Subcutaneous adipose tissue (tissue), 4 donors: ENCODE measurements around the gene HOXB5. TPM values are rescaled to one million over a fixed set of nuclear protein-coding genes. Genes with fewer than 3 reads are reported as not detected.

Source experiments
- total RNA-seq, 4 donors: library from RNA; depleted of rRNA; stranded (reverse); fragments of >200 nt; gene quantifications; one replicate each; pipeline ENCODE4 v1.1.0, GENCODE V29; 2016
- TF ChIP-seq, protein P1 (sequence below): fragments of 450-650 bp; IDR thresholded peaks from one replicate; pipeline ENCODE4 v1.5.1; 2016; ENCODE audit warnings: low read depth, mild to moderate bottlenecking, control low read depth, antibody characterized with exemption, moderate library complexity

Gene HOXB5
- total RNA-seq, 4 donors from 2014 or later: 0.22 to 0.51 (median 0.35) TPM

- TF ChIP-seq, protein P1, sequence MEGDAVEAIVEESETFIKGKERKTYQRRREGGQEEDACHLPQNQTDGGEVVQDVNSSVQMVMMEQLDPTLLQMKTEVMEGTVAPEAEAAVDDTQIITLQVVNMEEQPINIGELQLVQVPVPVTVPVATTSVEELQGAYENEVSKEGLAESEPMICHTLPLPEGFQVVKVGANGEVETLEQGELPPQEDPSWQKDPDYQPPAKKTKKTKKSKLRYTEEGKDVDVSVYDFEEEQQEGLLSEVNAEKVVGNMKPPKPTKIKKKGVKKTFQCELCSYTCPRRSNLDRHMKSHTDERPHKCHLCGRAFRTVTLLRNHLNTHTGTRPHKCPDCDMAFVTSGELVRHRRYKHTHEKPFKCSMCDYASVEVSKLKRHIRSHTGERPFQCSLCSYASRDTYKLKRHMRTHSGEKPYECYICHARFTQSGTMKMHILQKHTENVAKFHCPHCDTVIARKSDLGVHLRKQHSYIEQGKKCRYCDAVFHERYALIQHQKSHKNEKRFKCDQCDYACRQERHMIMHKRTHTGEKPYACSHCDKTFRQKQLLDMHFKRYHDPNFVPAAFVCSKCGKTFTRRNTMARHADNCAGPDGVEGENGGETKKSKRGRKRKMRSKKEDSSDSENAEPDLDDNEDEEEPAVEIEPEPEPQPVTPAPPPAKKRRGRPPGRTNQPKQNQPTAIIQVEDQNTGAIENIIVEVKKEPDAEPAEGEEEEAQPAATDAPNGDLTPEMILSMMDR: no peak
Observed at GRCh38 chr17:48601207-48601538, 7.6 kb upstream of the HOXB5 start.

DNA sequence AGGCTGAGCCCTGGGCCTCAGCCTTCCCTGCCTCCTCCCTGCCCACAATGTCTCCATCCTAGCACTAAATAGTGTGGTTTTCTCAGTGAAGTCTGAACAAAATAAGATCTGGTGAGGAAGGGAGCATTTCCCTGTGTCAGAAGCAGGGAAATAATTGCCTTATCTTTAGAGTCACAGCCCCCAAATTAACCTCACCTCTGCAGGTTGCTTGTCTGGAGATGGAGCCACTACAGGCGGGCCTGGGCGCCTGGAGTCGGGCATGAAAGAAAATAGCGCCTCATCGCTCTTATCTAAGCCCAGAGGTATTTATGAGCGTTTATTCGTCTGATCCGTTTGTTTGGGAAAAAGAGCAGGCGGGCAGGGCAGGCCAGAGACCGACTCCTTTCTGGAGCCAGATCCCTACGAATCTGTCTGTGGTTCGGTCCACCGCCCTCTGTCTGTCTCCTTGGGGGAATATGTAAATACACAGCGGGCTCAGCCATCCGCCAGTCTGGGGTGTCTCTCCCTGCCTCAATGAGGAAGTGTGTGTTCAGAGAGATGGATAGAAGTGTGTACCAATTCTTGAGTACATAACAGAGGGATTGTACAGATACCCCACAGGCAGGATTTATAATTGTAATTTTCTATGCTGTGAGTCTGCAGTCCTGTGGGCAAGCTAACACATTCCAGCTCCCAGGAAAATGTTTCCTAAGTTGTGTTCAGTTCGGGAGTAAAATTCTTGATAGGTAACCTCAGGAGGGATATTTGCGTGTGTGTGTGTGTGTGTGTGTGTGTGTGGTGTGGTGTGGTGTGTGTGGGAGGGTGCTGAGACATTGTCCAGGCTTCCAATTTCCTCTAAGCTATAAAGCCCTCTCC lies 6.9 kb upstream of the HOXB5 start:
- TF ChIP-seq, protein P1: no peak

DNA sequence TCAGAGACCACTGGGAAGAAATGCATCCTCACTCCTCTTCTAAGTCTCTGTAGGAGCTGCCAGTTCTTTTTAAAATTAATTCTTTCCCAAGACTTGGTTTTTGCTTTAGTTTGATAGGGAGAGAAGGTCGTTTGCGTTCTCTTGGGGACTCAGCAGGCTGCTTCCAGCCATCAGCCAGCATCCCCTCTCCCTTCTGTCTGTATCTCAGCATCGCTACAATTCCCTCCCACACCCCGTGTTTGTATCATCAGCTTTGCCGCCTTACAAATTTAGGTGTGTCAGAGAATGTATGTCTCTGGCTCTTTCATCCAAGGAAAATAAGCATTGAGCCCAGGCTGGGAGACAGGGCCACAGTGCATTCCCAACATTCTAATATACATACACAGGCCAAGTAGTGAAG lies 5.8 kb upstream of the HOXB5 start:
- TF ChIP-seq, protein P1: no peak

- TF ChIP-seq, protein P1: no peak
Observed at GRCh38 chr17:48598736-48599135, 5.2 kb upstream of the HOXB5 start.

GRCh38 chr17:48597778-48598631 lies 4.4 kb upstream of the HOXB5 start:
- TF ChIP-seq, protein P1: no peak

DNA sequence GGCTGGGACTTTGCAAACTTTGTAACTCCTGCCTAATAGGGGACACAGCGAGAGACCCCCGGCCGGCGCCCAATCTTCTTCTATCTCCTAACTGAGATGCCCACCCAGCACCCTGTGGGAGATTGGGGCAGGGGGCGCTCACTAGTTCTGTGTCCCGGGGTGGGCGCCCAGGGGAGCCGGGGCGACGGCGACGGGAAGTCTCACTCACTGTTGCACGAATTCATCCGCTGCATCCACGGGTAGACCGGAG lies 3.9 kb upstream of the HOXB5 start:
- TF ChIP-seq, protein P1: no peak

DNA sequence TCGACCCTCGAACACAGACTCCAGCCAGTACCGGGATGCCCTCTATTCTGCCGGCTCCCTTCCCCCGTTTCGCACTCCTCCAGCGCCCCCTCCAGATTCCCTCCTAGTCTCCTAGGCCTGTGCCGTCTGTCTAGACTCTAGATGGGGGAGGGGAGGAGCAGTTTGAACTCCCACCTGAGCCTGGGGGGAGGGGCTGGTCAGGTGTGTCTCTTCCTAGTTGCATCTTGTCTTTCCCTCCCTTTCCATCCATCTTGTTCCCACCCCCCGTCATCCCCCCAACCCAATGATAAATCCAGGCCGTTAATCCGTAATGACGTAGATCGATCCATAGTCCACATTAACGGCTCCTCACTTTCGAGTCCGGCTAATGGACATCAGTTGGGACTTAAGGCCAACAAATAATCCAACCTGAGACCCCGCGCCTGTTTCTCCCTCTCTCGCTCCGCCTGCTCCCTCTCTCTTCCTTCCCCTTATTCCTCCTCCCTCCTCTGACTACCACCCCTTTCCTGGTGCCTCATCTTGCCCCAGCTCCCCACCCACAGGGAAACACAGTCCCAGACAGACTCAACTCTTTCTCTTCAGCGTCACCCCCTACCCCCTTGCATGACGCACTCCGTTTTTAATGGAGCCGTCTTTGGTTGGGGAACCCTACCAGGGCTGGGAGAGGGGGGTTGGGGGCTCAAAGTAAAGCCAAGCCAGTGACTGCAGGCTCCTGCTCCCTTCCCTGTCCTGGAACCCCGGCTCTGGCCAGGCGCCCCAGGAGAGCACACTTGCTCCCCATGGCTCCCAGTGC lies 3.4 kb upstream of the HOXB5 start:
- TF ChIP-seq, protein P1: no peak
